T follicular helper cell (primary cell): ENCODE measurements around the gene MYO15A.

Experiments used
- DNase-seq: peaks from one replicate; pipeline ENCODE4 v3.0.0-alpha.2; 2020; ENCODE audit warnings: low read depth

Gene MYO15A

DNA sequence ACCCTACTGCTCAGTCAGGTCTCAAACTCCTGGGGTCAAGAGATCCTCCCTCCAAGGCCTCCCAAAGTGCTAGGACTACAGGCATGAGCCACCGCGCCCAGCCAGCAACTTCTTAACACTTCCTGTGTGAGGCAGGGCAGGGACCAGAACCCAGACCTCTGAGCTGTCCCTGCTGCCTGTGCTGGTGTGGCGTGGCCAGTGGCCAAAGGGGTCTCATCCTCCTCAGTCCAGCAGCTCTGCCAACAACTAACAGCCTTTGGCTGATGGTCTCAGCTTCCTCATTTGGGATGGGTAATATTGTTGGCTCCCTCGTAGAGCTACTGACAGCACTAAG is 115.5 kb downstream of the MYO15A start:
- no peak for DNase-seq

DNA sequence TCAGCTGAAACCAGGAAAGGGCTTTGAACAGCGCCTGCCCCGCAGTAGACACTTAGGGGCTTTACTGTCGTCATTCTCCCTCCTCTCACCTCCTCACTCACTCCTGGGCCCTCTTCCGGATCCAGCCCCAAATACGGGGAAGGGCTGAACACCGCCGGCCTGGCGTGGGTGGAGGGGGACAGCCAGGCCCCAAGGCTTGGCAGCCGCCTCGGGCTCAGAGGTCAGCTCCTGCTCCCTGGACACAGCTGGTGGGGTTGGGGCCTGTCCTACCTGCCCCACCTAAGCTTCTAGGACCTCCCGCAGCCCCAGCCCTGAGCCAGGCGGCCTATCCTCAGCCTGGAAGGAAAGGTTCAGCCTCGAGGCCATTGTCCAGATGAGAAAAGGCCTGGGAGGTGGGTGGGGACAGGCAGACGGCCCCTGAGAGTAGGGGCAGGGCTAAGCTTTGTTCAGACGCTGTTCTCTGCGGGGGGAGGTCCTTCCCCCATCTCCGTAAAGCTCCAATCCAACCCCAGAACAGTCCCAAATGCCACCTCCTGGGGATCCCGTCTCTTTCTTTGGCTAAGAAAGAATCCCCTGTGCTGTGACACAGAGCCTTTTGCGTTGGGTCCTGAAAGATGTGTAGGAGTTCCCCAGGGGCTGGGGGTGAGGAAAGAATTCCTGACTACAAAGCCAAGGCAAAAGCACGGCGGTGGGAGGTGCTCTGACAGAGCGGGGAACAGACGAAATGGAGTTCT is 116.0 kb downstream of the MYO15A start:
- DNase-seq: no peak

DNA sequence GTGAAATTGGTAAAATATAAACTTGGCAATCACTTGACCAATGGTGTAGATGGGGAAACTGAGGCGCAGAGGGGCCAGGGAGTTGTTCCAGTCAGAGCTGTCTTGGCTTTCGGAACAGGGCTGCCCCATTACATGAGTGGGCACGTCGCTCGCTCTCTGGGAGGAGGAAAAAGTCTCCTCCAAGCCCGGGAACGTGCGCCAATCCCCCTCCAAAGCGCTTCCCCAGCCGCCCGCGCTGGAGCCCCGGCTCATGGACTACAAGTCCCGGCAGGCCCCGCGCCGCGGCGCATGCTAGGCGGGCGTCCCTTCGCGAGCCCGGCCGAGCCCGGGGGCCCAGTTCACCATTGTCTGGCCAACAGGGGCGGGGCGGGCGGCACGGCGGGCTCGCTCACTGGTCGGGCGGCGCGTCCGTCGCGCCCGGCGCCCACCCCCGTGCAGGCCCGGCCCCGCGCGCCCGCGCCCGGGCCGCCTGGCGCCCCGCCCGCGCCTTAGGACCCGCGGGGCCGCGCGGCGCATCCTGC is 116.6 kb downstream of the MYO15A start, which contains the start of gene LLGL1:
LLGL1 (plus strand) TSS at position 515 of the 521 bp plus-strand sequence. CDS start 48 bp downstream, outside the sequence.
- DNase-seq: peak; percentile 93

DNA sequence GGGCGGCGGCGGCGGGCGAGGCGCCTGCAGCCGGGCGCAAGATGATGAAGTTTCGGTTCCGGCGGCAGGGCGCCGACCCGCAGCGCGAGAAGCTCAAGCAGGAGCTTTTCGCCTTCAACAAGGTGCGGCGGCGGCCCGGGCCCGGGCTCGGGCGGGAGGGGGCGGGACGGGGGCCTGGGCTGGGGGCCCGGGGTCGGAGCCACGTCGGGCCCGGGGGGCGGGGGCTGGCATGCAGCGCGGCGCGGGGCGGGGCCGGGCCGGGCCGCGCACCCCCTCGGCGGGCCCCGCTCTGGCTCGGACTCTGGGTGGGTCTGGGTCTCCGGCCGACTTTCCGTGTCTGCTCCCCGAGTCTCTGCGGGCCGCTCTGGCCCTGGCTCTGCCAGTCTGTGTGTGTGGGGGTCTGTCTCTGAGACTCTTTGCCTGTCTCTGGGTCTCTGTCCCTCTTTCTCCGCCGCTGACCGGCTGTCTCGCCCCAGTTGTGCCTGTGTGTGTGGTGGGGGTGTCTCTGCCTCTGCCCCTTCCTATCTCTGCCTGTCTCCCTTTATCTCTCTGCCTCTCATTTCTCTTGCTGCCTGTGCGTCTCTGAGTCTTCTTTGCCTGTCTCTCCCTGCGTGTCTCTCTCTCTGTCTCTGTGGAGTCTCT is 117.2 kb downstream of the MYO15A start:
- DNase-seq: no peak

- no peak for DNase-seq
These were observed 117.9 kb downstream of the MYO15A start for GRCh38 chr17:18226284-18226945.

- DNase-seq: no peak
These were observed 119.1 kb downstream of the MYO15A start for GRCh38 chr17:18227635-18228034.

GRCh38 chr17:18228176-18228682 is 119.7 kb downstream of the MYO15A start:
- no peak for DNase-seq

- DNase-seq: no peak
These were observed 120.7 kb downstream of the MYO15A start for GRCh38 chr17:18229254-18229653.
